Mucosa of descending colon (tissue), 3 donors: ENCODE data around the gene BHLHE23. TPM values are rescaled to one million over a fixed set of nuclear protein-coding genes. Genes with fewer than 3 reads are reported as not detected.

Experiments used
- ATAC-seq: fragments of 200-7000 bp; cut with Tn5 transposase; one replicate; pipeline ENCODE4 v1.9.1; 2020; ENCODE audit warnings: mild to moderate bottlenecking, moderate library complexity
- DNase-seq, 3 donors: peaks; one replicate each; pipeline ENCODE4 v3.0.0-alpha.2; 2020
- H3K36me3 ChIP-seq: fragments of 200-600 bp; one replicate; pipeline ENCODE4 v1.8.0; 2021; ENCODE audit warnings: low read depth, mild to moderate bottlenecking
- H3K4me1 ChIP-seq: fragments of 200-600 bp; one replicate; pipeline ENCODE4 v1.8.0; 2021; ENCODE audit warnings: low read depth, mild to moderate bottlenecking
- H3K4me3 ChIP-seq: fragments of 200-600 bp; one replicate; pipeline ENCODE4 v1.8.0; 2021; ENCODE audit warnings: mild to moderate bottlenecking
- H3K9me3 ChIP-seq: fragments of 200-600 bp; one replicate; pipeline ENCODE4 v1.8.0; 2021; ENCODE audit warnings: mild to moderate bottlenecking
- CTCF ChIP-seq: fragments of 200-600 bp; IDR thresholded peaks from one replicate; pipeline ENCODE4 v1.8.0; 2022; ENCODE audit warnings: antibody characterized with exemption, mild to moderate bottlenecking
- intact Hi-C, 2 donors: fragments of 100-400 bp; cut with DNase I in 1 of 2; cut with micrococcal nuclease in 1 of 2; formaldehyde crosslinking; loops; one replicate each; pipeline versions ENCODE4 v1.11.0 to v1.11.1; 2022; cut with DNase I, micrococcal nuclease
- total RNA-seq, 3 donors: library from RNA; stranded (reverse); fragmentation: NEBNext Ultra II Directional in 2 of 3; extraction: Animal tissue kit (Norgen Biotek cat#: 25700) in 2 of 3; gene quantifications; one replicate each; pipeline versions ENCODE4 v1.2.1 to v1.2.4, GENCODE V29; 2021 to 2023
- donor health status: DM: no; HTN: no; CAD: no; lungs with moderate emphysema.
- donor health status: DM: no; HTN: no; CAD: no.
- donor health status: DM: no; HTN: yes; CAD: no.

Gene BHLHE23
- total RNA-seq, 3 donors from 2014 or later, result not detected

- Histone ChIP-seq H3K9me3 (no peaks in the 10 kb centered on the region), H3K4me1 (no peaks in the 10 kb centered on the region), H3K4me3 (no peak overlapping the region), H3K36me3 (no peaks in the 10 kb centered on the region)
- intact Hi-C loops, result no loop called here
- ATAC-seq, result no peak
- no peak for TF ChIP-seq CTCF
- DNase-seq, result no peak
Observed at GRCh38 chr20:62982124-62983075, 24.4 kb downstream of the BHLHE23 start.

DNA sequence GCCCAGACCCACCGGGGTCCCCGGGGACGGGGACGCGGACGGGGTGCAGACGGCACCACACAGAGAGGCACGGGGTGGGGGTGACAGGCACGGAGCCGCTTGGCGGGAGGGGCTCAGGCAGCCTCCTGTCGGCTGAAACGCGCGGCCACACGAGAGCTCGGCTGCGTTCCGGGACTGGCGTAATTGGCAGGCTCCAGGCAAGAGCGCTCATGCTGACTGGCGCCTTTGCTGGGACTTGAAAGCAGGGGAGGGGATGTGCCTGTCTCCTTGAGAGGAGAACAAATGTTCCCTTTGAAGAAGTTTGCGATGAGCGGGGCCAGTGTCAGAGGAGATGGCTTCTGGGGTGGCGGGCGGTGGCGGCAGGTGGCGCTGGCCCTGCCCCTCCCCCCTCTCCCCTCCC is 25.8 kb downstream of the BHLHE23 start:
- H3K9me3 ChIP-seq, result no peaks in the 10 kb centered on the region
- no peak for TF ChIP-seq CTCF
- intact Hi-C loops, result no loop called here
- no peaks in the 10 kb centered on the region for H3K36me3 ChIP-seq
- H3K4me3 ChIP-seq, result no peak overlapping the region
- H3K4me1 ChIP-seq, result no peaks in the 10 kb centered on the region
- ATAC-seq (no peak), DNase-seq (no peak)

DNA sequence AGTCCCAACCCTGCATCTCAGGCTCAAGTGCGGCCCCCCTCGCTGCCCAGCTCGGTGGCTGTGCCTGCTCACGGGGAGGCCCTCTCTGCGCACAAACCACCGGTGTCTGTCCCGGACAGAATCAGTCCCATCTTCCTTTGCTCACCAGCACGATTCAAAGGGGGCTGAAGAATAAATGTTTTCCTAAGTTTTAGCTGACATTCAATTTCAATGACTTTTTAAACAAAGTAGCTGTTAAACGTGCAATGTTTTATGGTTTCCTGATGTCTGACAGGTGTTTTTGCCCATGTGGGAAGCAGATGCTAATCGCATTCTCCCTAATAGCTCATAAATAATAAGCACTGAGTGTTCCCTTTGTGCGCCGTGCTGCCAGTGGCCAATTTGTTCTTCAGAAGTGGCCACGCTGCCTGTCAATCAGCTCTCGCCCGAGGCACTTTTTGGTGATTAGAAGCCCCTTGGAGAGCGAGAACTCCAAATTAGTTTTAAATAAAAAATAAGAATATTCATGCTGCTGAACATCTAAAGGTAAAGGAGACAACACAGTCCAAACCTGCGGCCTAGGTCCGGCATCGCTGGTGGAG is 26.3 kb downstream of the BHLHE23 start:
- no peaks in the 10 kb centered on the region for H3K9me3 ChIP-seq
- no peak for TF ChIP-seq CTCF
- no peaks in the 10 kb centered on the region for H3K4me1 ChIP-seq
- no peak overlapping the region for H3K4me3 ChIP-seq
- no peaks in the 10 kb centered on the region for H3K36me3 ChIP-seq
- DNase-seq (no peak), ATAC-seq (no peak)
- intact Hi-C loops, result no loop called here

DNA sequence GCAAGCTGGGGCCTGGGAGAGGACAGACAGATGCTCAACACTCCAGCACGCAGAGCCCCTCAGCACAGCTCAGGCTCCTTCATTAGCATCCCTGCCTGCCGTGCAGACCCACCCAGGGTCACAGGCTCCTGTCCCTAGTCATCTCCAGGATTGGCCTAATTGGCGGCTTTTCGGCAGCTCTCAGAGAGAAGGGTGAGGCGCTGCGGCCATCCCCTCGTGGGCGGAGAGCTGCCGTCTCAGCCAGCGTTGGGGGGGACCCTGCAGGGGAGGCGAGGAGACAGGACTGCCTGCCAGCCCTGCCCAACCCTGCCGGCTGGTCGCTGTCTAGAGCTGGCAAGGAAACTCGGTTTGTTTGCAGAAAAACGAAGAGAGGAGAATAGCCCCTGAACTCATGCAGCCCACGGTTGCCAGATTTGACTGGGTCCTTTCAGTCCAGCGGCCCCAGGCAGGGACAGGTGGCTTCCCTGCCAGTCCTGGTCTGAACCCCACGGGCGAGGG is 26.8 kb downstream of the BHLHE23 start:
- DNase-seq, result no peak
- Histone ChIP-seq H3K36me3 (no peaks in the 10 kb centered on the region), H3K4me1 (no peaks in the 10 kb centered on the region), H3K9me3 (no peaks in the 10 kb centered on the region), H3K4me3 (no peak overlapping the region)
- ATAC-seq, result no peak
- TF ChIP-seq CTCF, result no peak
- intact Hi-C loops, result no loop called here

GRCh38 chr20:62979310-62979709 is 27.5 kb downstream of the BHLHE23 start:
- no peak for ATAC-seq
- Histone ChIP-seq H3K4me3 (no peak overlapping the region), H3K9me3 (no peaks in the 10 kb centered on the region), H3K36me3 (no peaks in the 10 kb centered on the region), H3K4me1 (no peaks in the 10 kb centered on the region)
- TF ChIP-seq CTCF, result no peak
- DNase-seq, result no peak
- intact Hi-C loops, result no loop called here
